GM23248 (cell line): Measurements from ENCODE around the gene ATP6V1B1. TPM values are rescaled to one million over a fixed set of nuclear protein-coding genes. Genes with fewer than 3 reads are reported as not detected.

Experiments
- DNase-seq: peaks from one replicate; pipeline ENCODE4 v3.0.0-alpha.2; 2015
- H2AFZ ChIP-seq: fragments of 200-600 bp; sonication (generic); 2 replicates; pipeline ENCODE4 v1.6.1; 2016; ENCODE audit warnings: antibody characterized with exemption
- H3F3A ChIP-seq: fragments of 200-600 bp; sonication (generic); 2 replicates; pipeline ENCODE4 v1.6.1; 2016; ENCODE audit warnings: mild to moderate bottlenecking, antibody characterized with exemption, mixed run types; ENCODE audit not compliant: insufficient read depth
- H3K27ac ChIP-seq: fragments of 200-600 bp; sonication (generic); 2 replicates; pipeline ENCODE4 v1.5.1; 2016; ENCODE audit warnings: mild to moderate bottlenecking
- H3K27me3 ChIP-seq: fragments of 200-600 bp; sonication (generic); replicated peaks from 2 replicates; pipeline ENCODE4 v1.6.1; 2016; ENCODE audit warnings: mild to moderate bottlenecking; ENCODE audit not compliant: insufficient read depth
- H3K36me3 ChIP-seq: fragments of 200-600 bp; sonication (generic); 2 replicates; pipeline ENCODE4 v1.6.1; 2016; ENCODE audit warnings: low read depth, mild to moderate bottlenecking
- H3K4me1 ChIP-seq: fragments of 200-600 bp; sonication (generic); 2 replicates; pipeline ENCODE4 v1.6.1; 2016; ENCODE audit warnings: mild to moderate bottlenecking; ENCODE audit not compliant: insufficient read depth
- H3K4me2 ChIP-seq: fragments of 200-600 bp; sonication (generic); one replicate; pipeline ENCODE4 v1.6.1; 2016; ENCODE audit warnings: mild to moderate bottlenecking; ENCODE audit not compliant: unreplicated experiment
- H3K4me3 ChIP-seq: fragments of 200-600 bp; sonication (generic); 2 replicates; pipeline ENCODE4 v1.5.1; 2016; ENCODE audit warnings: mild to moderate bottlenecking
- H3K79me2 ChIP-seq: fragments of 200-600 bp; sonication (generic); 2 replicates; pipeline ENCODE4 v1.6.1; 2016; ENCODE audit warnings: mild to moderate bottlenecking; ENCODE audit not compliant: insufficient read depth
- H3K9ac ChIP-seq: fragments of 200-600 bp; sonication (generic); 2 replicates; pipeline ENCODE4 v1.6.1; 2016; ENCODE audit warnings: mild to moderate bottlenecking
- H3K9me2 ChIP-seq: fragments of 200-600 bp; sonication (generic); 2 replicates; pipeline ENCODE4 v1.6.1; 2016; ENCODE audit warnings: mixed run types, mild to moderate bottlenecking, moderate library complexity; ENCODE audit not compliant: insufficient read depth
- H3K9me3 ChIP-seq: fragments of 200-600 bp; sonication (generic); one replicate; pipeline ENCODE4 v1.6.1; 2017; ENCODE audit warnings: low read depth
- H4K20me1 ChIP-seq: fragments of 200-600 bp; sonication (generic); 2 replicates; pipeline ENCODE4 v1.6.0; 2016; ENCODE audit not compliant: insufficient read depth
- EZH2 ChIP-seq: fragments of 200-600 bp; sonication (generic); IDR thresholded peaks from 2 replicates; pipeline ENCODE4 v1.6.1; 2018; ENCODE audit warnings: antibody characterized with exemption, mild to moderate bottlenecking; ENCODE audit not compliant: insufficient read depth, poor library complexity, severe bottlenecking
- EZH2phosphoT487 ChIP-seq: fragments of 200-600 bp; sonication (generic); IDR thresholded peaks from 2 replicates; pipeline ENCODE4 v1.6.1; 2018; ENCODE audit warnings: antibody characterized with exemption, moderate library complexity, mild to moderate bottlenecking, low read depth; ENCODE audit not compliant: insufficient read depth
- WGBS, 2 experiments: methylation state at CpG; one replicate each; pipeline ENCODE4 v1.1.6; 2015 to 2017; ENCODE audit warnings: low lambda C conversion rate in 2 of 2, low coverage in 1 of 2; ENCODE audit errors: missing lambda C conversion rate in 2 of 2; 5-methylcytosine and 5-hydroxymethylcytosine counted together
- in situ Hi-C: fragments of 300-500 bp; cut with MboI; formaldehyde crosslinking; loops from 2 replicates; pipeline ENCODE4 v1.15.0; 2020
- polyA plus RNA-seq: library from polyadenylated mRNA; unstranded; fragments of >200 nt; fragmentation: Nextera tagmentation; extraction: Ambion mirVana; gene quantifications from 2 replicates; pipeline ENCODE4 v1.2.1, GENCODE V29; 2016
- total RNA-seq: library from RNA; depleted of rRNA; stranded (reverse); fragments of >200 nt; shearing (Covaris generic); gene quantifications from 2 replicates; pipeline ENCODE4 v1.2.3, GENCODE V29; 2014

The ATP6V1B1 gene
- total and polyA plus RNA-seq, 2 experiments from 2014 or later = 0.60 TPM; not detected in 1

GRCh38 chr2:70944111-70944690, 8.5 kb downstream of the ATP6V1B1 start:
- H3K4me3 ChIP-seq = no peak overlapping the region
- no peak overlapping the region for H2AFZ ChIP-seq
- in situ Hi-C loops = loop anchor here (10.0 kb wide), 1 partner anchor 69 kb away; no protein-coding TSS in a partner anchor
- H4K20me1 ChIP-seq = no peaks in the 10 kb centered on the region
- H3K27ac ChIP-seq = no peak overlapping the region
- no peak overlapping the region for H3K9ac ChIP-seq
- H3K9me2 ChIP-seq = no peaks in the 10 kb centered on the region
- DNase-seq = no peak
- 64 to 71% methylated on average over 4 of the region's 4 CpGs for WGBS, 2 experiments
- H3F3A ChIP-seq = 0 out of 2 replicates have a peak, but pooled peaks cover 5% of the 10 kb centered on the region
- no peaks in the 10 kb centered on the region for H3K36me3 ChIP-seq
- H3K4me1 ChIP-seq = peaks cover 4% of the 10 kb centered on the region; the same call in 1 of the 2 replicates
- no peak overlapping the region for H3K4me2 ChIP-seq
- no peaks in the 10 kb centered on the region for H3K27me3 ChIP-seq
- TF ChIP-seq EZH2phosphoT487 = no peak
- TF ChIP-seq EZH2 = no peak
- no peaks in the 10 kb centered on the region for H3K79me2 ChIP-seq
- no peaks in the 10 kb centered on the region for H3K9me3 ChIP-seq

DNA sequence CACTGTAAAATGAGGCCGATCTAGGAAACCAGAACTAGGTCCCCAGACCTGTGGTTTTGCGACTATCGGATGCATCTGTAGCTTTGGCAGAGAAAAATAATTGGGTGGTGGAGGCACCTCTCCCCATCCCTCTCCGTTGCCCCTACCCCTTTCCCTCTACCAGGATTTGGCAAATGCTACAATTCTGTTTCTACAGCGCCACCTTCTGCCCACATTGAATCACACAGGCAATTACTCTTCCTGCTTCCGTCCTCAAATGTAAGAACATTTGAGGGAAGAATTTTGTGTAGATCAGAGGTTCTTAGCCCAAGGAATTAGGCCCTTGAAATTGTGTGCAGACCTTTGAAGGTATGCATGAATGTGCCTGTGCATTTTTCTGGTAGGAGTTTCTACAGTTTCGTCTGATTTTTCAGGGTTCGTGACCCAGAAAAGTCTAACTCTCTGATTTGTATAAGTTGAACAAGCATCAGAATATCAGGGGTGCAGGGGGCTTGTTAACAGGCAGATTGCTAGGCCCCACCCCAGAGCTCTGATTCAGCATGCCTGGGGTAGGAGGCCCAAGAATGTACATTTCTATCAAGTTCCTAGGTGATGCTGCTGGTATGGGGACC, 11.2 kb downstream of the ATP6V1B1 start:
- no peaks in the 10 kb centered on the region for H3K27me3 ChIP-seq
- no peaks in the 10 kb centered on the region for H3K9me3 ChIP-seq
- peaks cover 4% of the 10 kb centered on the region; the same call in 1 of the 2 replicates for H3K4me1 ChIP-seq
- H3K9me2 ChIP-seq = no peaks in the 10 kb centered on the region
- H3K36me3 ChIP-seq = no peaks in the 10 kb centered on the region
- H3F3A ChIP-seq = 0 out of 2 replicates have a peak, but pooled peaks cover 5% of the 10 kb centered on the region
- H3K4me3 ChIP-seq = no peak overlapping the region
- no peak for TF ChIP-seq EZH2phosphoT487
- no peak for TF ChIP-seq EZH2
- no peak overlapping the region for H3K9ac ChIP-seq
- 26 to 29% methylated on average over 8 of the region's 8 CpGs for WGBS, 2 experiments
- in situ Hi-C loops = loop anchor here (10.0 kb wide), 1 partner anchor 72 kb away; no protein-coding TSS in a partner anchor
- no peak overlapping the region for H3K27ac ChIP-seq
- H3K79me2 ChIP-seq = no peaks in the 10 kb centered on the region
- no peak overlapping the region for H3K4me2 ChIP-seq
- H4K20me1 ChIP-seq = no peaks in the 10 kb centered on the region
- no peak overlapping the region; the same call in 1 of the 2 replicates for H2AFZ ChIP-seq
- peak; percentile 64 for DNase-seq

DNA sequence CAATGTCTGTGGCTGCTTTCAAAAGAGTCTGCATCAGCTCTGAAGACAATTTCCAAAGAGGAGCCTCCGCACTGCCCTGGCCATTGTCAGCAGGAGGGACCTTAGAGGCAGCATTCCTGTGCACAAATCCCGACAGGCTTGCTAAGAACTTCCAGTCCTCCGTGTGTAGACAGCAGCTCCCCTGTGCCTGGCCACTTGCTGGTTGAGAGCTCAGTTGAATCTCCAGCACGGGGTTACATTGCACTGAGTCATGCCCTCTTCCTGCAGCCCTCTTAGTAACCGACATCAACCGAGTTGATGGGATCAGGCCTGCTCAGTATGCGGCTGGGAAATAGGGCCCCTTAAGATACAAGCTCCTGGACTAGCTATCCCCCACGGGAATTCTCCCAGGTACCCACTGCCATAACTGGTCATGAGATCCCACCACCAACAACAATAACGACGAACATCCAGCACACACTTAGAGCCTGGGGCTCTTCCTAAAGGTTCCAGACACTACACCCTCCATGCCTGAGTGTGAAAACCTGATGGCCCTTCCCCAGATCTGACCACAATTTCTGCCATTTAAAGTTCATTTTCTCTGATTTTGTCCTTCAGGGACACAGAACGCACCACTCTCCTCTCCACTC, 12.0 kb downstream of the ATP6V1B1 start:
- in situ Hi-C loops = loop anchor here (10.0 kb wide), 1 partner anchor 73 kb away; no protein-coding TSS in a partner anchor
- Histone ChIP-seq H4K20me1 (no peaks in the 10 kb centered on the region), H3K36me3 (no peaks in the 10 kb centered on the region), H3F3A (0 out of 2 replicates have a peak, but pooled peaks cover 5% of the 10 kb centered on the region), H3K27me3 (0 out of 2 replicates have a peak, but pooled peaks cover 2% of the 10 kb centered on the region), H3K4me1 (peaks cover 4% of the 10 kb centered on the region; the same call in 1 of the 2 replicates), H3K4me3 (peak overlapping the region; percentile 64; the same call in 1 of the 2 replicates), H2AFZ (peak overlapping the region; percentile 93), H3K4me2 (peak overlapping the region; percentile 89), H3K9me2 (no peaks in the 10 kb centered on the region), H3K9me3 (no peaks in the 10 kb centered on the region), H3K9ac (peak overlapping the region; percentile 41; the same call in 1 of the 2 replicates), H3K79me2 (no peaks in the 10 kb centered on the region), H3K27ac (no peak overlapping the region)
- 47 to 50% methylated on average over 11 of the region's 11 CpGs for WGBS, 2 experiments
- TF ChIP-seq EZH2phosphoT487 (no peak), EZH2 (no peak)
- DNase-seq = peak; percentile 73

DNA sequence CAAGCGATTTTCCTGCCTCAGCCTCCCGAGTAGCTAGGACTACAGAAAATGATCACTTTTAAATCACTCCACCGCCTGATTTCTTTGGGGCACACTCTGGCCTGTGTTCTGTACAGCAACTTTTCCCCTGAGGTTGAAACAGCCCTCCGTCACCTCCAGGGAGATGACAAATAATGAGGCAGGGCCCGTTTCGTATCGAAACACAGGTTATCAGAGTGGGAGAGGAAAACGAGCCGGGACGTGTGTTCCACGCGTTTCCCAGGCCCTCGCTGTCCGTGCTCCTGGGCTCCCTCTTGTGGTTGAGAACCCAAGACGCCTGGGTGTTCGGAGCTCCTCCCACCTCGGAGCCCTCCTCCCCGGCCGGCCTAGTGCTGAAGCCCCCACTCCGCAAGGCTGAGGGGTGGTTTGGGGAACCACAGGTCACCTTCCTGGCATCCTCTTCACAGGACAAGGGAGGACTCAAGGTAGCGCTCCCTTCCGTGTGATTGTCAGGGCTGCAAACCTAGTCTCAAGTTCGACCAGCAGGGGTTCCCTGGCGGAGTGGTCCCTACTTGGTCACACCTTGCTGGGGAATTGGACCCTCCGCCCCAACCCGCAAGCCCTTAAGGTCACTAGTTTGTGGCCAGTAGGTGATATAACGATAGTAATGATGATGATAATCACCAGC, 12.8 kb downstream of the ATP6V1B1 start:
- peak; percentile 86 for DNase-seq
- no peaks in the 10 kb centered on the region for H4K20me1 ChIP-seq
- H3K27ac ChIP-seq = no peak overlapping the region
- no peaks in the 10 kb centered on the region for H3K9me3 ChIP-seq
- H3K4me1 ChIP-seq = peaks cover 4% of the 10 kb centered on the region; the same call in 1 of the 2 replicates
- no peak for TF ChIP-seq EZH2phosphoT487
- TF ChIP-seq EZH2 = no peak
- 0 out of 2 replicates have a peak, but pooled peaks cover 10% of the 10 kb centered on the region for H3K27me3 ChIP-seq
- H3F3A ChIP-seq = 0 out of 2 replicates have a peak, but pooled peaks cover 5% of the 10 kb centered on the region
- H2AFZ ChIP-seq = peak overlapping the region; percentile 93
- H3K36me3 ChIP-seq = no peaks in the 10 kb centered on the region
- H3K4me2 ChIP-seq = peak overlapping the region; percentile 89
- peak overlapping the region; percentile 41 for H3K9ac ChIP-seq
- no peaks in the 10 kb centered on the region for H3K79me2 ChIP-seq
- 7% methylated on average over 27 of the region's 27 CpGs for whole genome bisulfite sequencing, 2 experiments
- peak overlapping the region; percentile 64 for H3K4me3 ChIP-seq
- H3K9me2 ChIP-seq = no peaks in the 10 kb centered on the region
- in situ Hi-C loops = loop anchor here (10.0 kb wide), 1 partner anchor 74 kb away; no protein-coding TSS in a partner anchor
